Hepatic stellate cell (primary cell): ENCODE results near the gene GARIN5A.

Experiments
- DNase-seq: peaks from one replicate; pipeline ENCODE4 v3.0.0; 2011; ENCODE audit warnings: low spot score

The GARIN5A gene

DNA sequence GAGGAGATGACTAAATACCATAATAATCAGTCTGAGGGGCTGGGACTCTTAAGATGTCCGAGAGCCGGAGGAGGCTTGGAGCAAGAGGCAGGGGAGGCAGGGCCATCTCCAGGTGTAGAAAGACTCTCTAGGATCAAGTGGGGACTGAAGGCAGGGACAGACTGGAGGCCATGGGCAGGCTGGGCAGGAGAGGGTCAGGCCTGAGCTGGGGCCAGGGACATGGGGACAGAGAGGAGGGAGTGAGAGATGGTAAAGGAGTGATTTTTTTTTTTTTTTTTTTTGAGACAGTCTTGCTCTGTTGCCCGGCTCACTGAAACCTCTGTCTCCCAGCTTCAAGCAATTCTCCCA, 32.2 kb upstream of the GARIN5A start:
- no peak for DNase-seq

DNA sequence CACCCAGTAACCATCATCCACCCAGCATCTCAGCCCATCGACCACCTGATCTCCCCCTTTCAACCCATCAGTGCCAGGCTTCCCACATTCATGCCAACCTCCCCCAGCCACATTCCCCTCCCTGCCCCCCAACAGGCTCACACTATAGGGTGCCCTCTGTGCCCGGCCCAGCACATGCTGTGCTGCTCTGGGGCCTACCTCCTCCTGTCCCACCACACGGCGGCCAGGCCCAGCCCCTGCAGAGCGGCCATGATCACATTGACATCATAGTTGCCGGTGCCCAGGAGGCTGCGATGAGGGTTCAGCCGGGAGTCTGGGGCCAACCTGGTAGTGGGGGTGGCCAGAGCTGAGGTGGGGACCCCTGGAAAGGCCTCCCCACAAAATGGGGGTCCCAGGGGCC, 30.7 kb upstream of the GARIN5A start:
- no peak for DNase-seq

DNA sequence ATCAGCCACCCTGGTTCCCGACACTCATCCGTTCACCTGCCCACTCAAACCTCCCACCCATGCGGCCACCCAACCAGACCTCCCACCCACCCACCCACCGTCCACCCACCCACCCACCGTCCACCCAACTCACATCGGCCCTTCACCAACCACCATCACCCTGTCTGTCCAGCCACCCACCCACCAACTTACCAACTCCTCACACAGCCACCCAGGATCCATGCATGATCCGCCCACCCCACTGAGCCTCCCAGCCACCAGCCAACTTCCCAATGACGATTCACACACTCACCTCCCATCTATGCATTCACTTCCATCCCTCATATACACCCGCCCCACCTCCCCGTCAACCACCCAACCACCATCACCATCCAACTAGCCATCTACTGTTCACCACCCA, 30.1 kb upstream of the GARIN5A start:
- no peak for DNase-seq

DNA sequence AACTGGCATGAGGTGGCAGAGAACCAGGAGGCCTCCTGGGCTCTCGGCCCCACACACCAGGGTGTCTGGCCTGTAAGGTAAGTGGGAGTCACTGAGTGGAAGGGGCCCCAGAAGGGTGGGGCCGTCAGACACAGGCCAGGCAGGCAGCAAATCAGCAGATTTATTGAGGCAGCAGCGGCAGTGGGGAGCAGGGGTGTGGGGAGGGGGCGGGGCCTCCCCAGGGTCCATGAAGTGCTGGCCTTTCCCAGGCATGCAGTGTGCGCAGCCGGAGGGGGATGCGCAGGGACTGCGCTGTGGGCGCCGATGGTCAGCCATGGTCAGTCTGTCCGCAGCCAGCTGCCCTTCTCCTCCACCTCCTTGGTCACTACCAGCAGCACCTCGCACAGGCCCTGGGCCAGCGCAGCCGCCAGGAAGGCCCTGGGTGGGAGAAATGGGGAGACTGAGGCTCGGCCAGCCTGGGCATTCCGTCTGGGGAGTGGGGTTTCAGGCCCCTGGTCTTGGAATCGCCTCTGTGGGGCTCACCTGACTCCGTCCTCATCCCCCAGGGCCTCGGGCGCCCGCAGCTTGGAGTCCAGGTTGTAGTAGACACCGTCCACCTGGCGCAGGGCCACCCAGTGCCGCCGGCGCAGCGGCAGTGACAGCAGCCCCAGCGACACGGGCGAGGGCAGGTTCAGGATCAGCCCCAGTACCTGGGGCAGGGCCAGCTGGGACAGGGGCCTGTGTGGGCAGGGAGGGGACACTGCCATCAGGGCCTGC, 29.4 kb upstream of the GARIN5A start:
- no peak for DNase-seq

DNA sequence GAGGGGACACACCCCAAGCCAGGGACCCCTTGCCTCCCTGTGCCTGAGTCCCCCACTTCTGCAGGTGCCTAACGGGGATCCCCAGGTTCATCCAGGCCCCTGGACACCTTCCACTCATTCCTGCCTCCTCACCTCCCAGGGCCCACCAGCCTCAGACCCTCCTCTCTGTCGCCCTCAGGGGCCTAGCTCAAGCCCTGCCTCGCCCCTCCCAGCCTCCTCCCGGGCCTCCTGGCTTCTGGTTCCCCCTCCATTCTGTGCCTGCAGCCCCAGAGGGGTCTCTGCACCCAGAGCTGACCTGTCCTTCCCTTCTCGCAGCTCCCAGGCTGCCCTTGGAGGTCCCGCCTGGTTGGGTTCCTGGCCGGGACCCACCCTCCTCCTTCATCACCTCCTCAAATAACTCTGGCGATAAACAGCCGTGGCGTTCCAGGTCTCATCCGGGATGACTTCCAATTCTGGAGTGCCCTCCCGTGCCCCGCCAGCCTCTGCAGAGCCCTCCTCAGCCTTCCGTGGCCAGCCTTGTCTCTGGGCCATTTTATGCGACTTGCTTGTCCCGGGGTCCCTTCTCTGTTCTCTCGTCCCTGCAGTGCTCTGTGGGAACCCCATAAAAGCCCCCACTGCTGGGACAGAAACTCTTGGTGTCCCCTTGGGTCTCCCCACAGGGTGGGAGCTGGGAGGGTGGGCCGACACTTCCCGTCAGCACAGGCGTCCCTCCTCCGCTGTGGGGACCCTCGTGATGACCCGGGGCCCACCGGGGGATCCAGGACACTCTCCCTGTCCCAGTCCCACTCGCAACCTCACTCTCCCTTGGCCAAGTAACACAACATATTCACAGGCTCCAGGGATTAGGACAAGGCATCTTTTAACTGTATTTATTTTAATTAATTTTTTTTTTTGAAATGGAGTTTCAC, 25.2 kb upstream of the GARIN5A start:
- no peak for DNase-seq

DNA sequence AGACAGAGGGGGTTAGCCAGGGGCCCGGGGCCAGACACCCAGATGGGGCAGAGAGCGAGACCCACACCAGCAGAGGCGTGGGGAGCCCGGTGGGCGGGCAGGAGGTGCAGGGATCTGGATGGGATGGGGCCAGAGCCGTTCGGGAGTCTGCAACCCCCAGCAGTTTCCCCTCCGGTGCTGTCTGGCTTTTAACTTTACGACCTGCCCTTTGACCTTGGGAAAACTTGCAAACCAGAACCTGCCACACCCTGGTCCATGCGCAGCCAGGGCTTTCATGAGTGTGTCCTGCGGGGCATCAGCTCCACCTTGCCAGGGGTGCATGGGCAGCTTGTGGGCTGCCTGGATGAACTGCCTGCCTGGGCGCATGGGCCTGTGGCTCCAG, 24.5 kb upstream of the GARIN5A start:
- DNase-seq, result no peak

DNA sequence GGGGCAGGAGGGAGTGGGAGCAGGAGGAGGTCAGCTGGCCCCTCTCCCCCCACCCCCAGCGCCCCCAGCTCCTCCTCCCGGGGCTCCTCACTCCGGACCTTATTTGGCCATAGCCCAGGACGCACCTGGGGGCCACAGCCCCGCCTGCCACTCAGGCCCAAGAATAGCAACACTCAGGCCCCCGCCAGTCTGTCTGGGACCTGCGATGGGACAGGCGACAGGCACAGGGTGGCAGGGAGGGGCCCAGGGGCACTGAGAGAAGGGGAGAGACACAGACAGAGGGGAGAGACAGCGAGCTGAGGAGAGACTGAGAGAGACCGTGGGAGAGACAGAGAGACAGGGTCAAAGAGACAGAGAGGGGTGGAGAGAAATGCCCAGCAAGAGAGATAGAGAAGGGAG, 24.1 kb upstream of the GARIN5A start:
- DNase-seq, result no peak

DNA sequence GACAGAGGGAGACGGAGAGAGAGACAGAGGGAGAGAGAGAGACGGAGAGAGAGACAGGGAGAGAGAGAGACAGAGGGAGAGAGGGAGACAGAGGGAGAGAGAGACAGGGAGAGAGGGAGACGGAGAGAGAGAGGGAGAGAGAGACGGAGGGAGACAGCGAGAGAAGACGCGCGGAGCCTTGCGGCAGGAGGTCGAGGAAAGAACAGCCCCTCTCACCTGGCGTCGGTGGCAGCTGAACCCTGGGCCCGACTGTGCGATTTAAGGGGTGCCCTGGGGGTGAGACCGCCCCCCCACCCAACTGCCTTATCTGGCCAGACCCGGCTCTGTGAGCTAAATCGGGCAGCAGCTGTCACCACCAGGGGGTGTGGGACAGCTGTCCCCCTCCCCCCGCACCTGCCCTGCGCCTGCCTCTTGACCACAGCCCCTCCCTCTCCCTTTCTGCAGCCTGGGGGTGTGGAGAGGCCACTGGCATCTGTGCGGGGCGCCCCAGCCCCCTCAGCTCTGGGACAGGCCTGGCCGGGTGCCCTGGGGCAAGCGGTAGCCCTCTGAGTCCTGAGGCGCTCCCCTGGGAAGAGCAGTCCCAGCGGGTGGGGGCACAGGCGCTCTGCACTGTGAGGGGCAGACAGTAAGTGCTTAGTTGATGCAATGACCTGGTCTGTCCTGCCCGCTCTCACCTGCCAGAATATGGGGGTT, 23.6 kb upstream of the GARIN5A start:
- DNase-seq, result no peak

DNA sequence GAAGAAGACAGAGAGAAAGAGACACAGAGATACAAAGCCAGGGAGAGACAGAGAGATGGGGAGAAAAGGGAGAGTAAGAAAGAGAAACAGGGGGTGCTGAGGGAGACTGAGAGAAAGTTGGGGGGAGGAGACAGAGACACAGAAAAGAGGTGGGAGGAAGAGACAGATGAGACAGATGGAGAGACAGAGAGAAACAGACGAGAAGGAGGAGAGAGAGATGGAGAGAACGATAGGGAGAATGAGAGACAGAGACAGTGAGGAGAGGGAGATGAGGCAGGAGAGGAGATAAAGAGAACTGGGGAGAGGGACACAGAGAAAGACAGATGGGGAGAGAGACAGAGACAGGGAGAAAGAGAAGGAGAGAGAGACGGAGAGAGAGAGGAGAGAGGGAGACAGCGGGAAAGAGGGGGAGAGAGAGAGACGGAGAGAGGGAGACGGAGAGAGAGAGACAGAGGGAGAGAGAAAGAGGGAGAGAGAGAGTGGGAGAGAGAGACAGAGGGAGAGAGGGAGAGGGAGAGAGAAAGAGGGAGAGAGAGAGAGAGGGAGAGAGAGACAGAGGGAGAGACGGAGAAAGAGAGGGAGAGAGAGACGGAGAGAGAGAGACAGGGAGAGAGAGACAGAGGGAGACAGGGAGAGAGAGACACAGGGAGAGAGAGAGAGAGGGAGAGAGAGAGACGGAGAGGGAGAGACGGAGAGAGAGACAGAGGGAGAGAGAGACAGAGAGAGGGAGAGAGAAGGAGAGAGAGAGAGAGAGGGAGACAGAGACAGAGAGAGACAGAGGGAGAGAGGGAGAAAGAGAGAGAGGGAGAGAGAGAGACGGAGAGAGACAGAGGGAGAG, 21.8 kb upstream of the GARIN5A start:
- DNase-seq, result no peak

DNA sequence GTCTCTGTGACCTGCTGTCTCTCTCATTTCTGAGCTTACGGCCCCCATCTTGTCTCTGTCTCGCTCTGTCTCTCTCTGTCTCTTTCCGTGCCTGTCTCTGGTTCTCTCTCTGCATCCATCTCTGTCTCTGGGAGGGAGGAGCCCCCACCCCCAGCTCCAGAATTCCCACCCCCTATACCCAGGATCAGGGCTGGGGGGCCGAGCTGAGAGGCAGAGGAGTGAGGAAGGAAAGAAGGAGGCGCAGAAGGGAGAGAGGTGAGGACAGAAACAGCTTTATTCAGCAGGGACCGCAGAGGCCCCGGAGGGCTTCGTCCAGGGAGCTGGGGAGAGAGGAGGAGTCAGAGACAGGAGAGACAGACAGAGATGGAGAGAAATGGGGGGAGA, 20.4 kb upstream of the GARIN5A start:
- no peak for DNase-seq

DNA sequence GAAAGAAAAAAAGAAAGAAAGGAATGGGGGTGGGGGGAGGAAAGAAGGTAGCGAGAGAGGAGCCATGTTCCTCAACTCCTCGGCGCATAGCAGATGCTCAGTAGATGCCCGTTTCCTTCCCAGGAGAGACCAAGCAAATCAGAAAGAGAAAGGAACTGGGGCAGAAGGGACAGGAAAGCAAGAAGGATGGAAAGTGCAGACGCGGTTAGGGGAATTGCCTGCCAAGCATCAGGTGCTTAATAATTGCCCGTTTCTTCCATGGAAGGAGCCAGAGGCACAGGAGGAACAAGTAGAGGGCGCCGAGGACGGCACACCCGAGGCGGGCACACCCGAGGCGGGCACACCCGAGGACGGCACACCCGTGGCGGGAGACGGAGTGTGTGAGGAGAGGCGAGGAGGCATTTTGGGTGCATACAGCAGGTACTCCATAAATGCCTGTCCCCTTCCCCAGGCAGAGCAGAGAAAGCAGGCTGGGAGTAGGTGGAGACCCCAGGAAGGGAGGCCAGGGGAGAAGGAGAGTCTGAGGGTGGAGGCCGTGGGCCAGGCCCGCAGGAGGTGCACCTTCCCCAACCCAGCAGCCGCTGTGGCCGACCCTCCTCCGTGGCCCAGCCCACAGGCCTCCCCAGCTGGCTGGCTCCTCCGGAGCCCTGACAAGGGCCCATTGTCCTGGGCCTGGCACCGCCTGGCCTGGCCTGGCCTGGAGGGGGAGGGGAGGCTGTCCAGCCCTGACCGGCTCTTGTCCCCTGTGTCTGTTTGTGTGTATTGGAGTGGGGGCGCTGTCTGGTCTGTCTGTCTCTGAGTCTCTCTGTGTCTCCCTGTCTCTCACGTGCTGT, 19.8 kb upstream of the GARIN5A start:
- DNase-seq, result no peak

DNA sequence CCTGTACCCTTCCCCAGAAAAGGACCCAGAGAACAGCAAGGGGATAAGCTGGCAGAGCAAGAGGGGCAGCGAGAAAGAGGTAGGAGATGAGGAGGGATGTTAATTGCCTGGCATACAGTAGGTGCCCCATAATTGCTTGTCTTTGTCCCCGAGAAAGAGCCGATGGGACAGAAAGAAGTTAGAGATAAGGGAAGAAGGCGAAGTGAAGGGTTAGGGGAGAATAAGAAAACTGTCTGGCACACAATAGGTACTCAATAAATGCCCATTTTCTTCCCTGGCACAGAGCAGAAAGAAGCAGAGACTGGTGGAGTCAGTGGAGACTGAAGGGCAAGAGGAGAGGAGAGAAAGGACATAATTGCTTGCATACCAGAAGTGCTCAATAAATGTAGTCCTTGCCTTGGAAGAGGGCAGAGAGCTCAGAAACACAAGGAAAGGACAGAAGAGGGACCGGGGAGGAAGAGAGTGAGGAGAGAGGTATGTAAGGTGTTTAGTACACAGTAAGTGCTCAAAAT, 18.4 kb upstream of the GARIN5A start:
- DNase-seq, result no peak

DNA sequence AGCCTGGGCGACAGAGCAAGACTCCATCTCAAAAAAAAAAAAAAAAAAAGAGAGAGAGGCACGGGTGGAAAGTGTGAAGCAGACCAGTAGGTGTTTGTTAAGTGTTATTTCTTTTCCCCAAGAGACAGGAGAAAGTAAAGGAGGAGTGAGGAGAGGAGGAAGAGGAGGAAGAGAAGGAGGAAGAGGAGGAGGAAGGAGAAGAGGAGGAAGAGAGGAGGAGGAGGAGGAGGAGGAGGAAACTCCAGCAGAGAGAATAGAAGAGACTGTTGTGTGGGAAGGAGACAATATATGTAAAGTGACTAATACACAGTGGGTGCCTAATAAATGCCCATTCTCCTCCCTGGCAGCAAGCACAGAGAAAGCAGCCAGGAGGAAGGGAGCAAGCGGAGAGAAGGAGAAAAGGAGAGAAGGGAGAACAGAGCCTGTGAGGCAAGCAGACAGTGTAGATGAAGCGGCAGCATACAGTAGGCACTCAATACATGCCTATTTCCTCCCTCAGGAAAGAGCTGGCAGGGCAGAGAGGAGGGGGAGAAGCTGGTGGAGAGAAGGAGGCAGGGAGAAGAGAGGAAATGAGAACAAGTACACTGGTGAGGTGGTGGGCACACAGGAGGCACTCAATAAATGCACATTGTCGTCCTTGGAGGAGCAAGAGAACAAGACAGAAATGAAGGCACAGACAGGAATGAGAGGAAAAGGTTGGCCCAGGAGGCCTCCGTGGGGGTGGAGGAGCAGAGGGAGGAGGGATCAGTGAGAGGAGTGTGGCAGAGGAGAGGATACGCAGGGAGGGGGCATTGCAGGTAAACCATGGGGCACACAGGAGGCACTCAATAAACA, 17.8 kb upstream of the GARIN5A start:
- DNase-seq, result no peak

DNA sequence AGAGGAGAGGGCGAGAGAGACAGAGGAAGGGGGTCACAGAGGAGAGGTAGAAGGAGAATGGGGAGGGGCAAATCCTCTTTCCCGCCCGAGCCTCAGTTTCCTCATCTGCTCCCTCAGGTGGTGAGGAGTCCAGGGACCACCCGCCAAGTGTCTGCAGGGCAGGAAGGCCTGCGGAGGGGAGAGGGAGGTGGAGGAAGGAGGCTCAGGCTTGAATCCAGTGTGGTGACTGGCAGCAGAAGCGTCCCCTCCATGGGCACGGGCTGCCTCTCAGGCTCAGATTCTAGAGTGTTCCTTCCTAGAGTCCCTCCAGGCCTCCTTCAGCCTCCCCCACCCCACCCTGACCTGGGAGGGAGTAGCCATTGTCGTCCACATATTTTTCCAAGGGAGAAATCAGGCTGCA, 16.5 kb upstream of the GARIN5A start:
- no peak for DNase-seq

DNA sequence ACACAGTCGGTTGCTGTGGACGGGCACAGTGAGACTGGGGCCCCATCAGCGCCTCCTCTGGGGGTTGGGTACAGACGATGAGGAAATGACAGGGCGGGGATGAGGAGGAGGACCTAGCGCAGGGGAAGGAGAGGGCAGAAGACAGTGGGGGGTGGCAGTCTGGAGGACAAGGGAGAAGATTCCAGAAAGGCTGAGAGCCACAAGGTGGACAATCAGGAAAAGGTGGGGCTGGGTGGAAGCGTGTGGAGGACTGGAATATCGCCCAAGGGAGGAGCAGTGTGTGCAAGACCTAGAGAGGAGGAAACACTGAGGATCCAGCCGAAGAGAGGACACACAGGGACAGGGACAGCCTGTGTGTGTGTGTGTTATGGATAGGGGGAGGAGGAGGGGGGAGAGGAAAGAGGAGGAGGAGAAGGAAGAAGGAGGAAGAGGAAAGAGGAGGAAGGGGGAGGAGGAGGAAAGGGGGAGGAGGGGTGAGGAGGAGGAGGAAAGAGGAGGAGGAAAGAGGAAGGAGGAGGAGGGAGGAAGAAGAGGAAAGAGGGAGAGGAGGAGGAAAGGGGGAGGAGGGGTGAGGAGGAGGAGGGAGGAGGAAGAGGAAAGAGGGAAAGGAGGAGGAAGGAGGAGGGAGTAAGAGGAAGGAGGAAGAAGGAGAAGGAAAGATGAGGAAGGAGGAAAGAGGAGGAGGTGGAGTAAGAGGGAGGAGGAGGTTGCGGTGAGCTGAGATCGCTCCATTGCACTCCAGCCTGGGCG, 15.8 kb upstream of the GARIN5A start:
- DNase-seq, result no peak

DNA sequence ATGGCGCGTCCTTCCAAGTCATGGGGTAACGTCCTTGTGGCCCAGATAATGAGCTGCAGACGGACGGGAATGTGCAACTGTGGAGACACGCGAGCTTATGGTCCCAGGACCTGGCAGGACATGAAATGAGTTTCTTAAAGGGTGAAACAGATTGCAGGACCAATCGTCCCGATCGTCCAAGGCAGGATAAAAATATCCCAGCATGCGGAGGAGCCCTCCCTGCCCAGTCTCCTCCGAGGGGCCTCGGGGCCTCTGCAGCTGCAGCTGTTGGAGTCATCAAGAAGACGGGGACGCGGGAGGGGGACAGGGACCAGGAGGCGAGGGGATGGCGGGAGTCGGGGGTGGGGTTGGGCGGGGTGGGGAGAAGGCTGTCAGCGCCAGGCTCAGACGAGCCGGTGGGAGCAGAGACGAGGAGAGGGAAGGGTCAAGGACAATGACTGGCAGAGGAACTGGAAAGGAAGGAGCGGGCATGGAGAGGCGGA, 14.4 kb upstream of the GARIN5A start:
- DNase-seq, result no peak

DNA sequence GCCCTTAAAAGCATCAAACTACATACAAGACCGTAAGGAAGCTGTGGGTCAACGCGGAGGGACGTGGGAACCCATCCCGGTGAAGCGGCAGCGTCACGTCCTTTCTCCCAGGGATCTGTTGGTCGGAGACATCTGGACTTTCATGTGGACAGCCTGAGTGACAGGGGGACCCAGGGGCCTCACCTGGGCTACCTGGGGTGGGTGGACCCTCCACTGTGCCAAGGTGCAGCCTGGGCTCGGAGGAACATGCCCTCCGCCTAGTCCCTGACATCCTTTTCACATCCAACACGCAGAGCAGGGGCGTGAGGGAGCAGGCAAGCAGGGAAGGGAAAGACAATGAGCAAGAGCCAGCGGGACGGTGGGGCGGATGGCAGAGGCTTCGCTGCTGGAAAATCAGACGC, 13.8 kb upstream of the GARIN5A start:
- no peak for DNase-seq

DNA sequence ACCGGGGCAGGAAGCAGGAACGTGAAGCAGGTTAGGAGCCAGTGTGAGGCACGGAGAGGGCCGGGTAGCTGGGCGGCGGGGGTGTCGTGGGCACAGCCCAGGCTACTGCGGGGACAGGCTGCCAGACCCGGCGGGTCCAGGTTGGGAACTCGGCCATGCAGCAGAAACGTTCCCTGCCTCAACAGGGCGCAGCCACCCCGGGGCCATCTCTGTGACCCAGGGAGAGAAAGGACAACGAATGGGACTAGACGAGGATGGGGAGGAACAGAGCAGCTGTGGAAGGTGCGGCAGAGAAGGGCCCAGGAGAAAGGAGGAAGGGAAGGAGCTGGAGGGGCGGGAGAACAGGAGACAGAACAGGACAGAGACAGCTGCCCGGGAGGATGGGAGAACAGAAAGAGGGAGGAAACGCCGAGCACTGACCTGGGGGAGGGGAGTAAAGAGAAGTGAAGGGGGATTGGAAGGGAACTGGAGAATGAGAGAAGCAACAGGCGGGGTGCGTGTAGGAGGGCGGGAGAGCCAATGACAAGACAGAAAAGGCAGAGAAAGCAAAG, 12.9 kb upstream of the GARIN5A start:
- no peak for DNase-seq
